Lower lobe of right lung (tissue), 2 donors: Measurements from ENCODE around the gene SYCN. TPM values are rescaled to one million over a fixed set of nuclear protein-coding genes. Genes with fewer than 3 reads are reported as not detected.

Experiments
- ATAC-seq, 2 donors: fragments of 200-7000 bp; cut with Tn5 transposase; one replicate each; pipeline ENCODE4 v1.9.1; 2020 to 2022; ENCODE audit warnings: mild to moderate bottlenecking in 2 of 2, moderate library complexity in 2 of 2
- DNase-seq: peaks from one replicate; pipeline ENCODE4 v3.0.0-alpha.2; 2020
- H3K27ac ChIP-seq: fragments of 200-600 bp; one replicate; pipeline ENCODE4 v1.8.0; 2022
- H3K27me3 ChIP-seq: fragments of 200-600 bp; one replicate; pipeline ENCODE4 v1.8.0; 2022; ENCODE audit warnings: low read depth
- H3K36me3 ChIP-seq: fragments of 200-600 bp; one replicate; pipeline ENCODE4 v1.8.0; 2022; ENCODE audit warnings: mild to moderate bottlenecking
- H3K4me1 ChIP-seq: fragments of 200-600 bp; one replicate; pipeline ENCODE4 v1.8.0; 2022
- H3K4me3 ChIP-seq: fragments of 200-600 bp; one replicate; pipeline ENCODE4 v1.8.0; 2022; ENCODE audit warnings: mild to moderate bottlenecking
- H3K9me3 ChIP-seq: fragments of 200-600 bp; one replicate; pipeline ENCODE4 v1.8.0; 2022
- CTCF ChIP-seq: fragments of 200-600 bp; IDR thresholded peaks from one replicate; pipeline ENCODE4 v1.8.0; 2022; ENCODE audit warnings: antibody characterized with exemption, mild to moderate bottlenecking
- intact Hi-C: fragments of 100-400 bp; cut with DNase I; formaldehyde crosslinking; loops from one replicate; pipeline ENCODE4 v1.11.0; 2022
- total RNA-seq: library from RNA; stranded (reverse); fragmentation: NEBNext Ultra II Directional; extraction: Animal tissue kit (Norgen Biotek cat#: 25700); gene quantifications from one replicate; pipeline ENCODE4 v1.2.1, GENCODE V29; 2021
- donor health status: DM: no; HTN: yes; CAD: no; lungs with severe emphysema.

SYCN gene
- total RNA-seq, 1 donor from 2014 or later, result not detected

- Histone ChIP-seq H3K4me1 (peaks cover 7% of the 10 kb centered on the region), H3K27me3 (peaks cover 48% of the 10 kb centered on the region), H3K27ac (no peak overlapping the region), H3K9me3 (no peaks in the 10 kb centered on the region), H3K4me3 (no peak overlapping the region), H3K36me3 (no peaks in the 10 kb centered on the region)
- ATAC-seq (peak; percentile 25 to 33), DNase-seq (no peak)
- intact Hi-C loops, result no loop called here
- TF ChIP-seq CTCF, result no peak
These were observed 8.3 kb downstream of the SYCN start for GRCh38 chr19:39195755-39196154.

- no peak overlapping the region for H3K4me3 ChIP-seq
- intact Hi-C loops, result no loop called here
- TF ChIP-seq CTCF, result no peak
- H3K27ac ChIP-seq, result no peak overlapping the region
- ATAC-seq (no peak), DNase-seq (no peak)
- peaks cover 40% of the 10 kb centered on the region for H3K27me3 ChIP-seq
- H3K9me3 ChIP-seq, result no peaks in the 10 kb centered on the region
- H3K36me3 ChIP-seq, result no peaks in the 10 kb centered on the region
- H3K4me1 ChIP-seq, result peaks cover 7% of the 10 kb centered on the region
These were observed 9.1 kb downstream of the SYCN start for GRCh38 chr19:39194832-39195542.

GRCh38 chr19:39193803-39194202 lies 10.3 kb downstream of the SYCN start:
- no peak for TF ChIP-seq CTCF
- ATAC-seq, result peak; percentile 64 to 73
- intact Hi-C loops, result no loop called here
- H3K27me3 ChIP-seq, result peaks cover 40% of the 10 kb centered on the region
- H3K9me3 ChIP-seq, result no peaks in the 10 kb centered on the region
- H3K36me3 ChIP-seq, result no peaks in the 10 kb centered on the region
- no peak overlapping the region for H3K4me3 ChIP-seq
- DNase-seq, result no peak
- peaks cover 7% of the 10 kb centered on the region for H3K4me1 ChIP-seq
- no peak overlapping the region for H3K27ac ChIP-seq

- peaks cover 37% of the 10 kb centered on the region for H3K27me3 ChIP-seq
- TF ChIP-seq CTCF, result no peak
These were observed 11.2 kb downstream of the SYCN start for GRCh38 chr19:39192846-39193245.

GRCh38 chr19:39190768-39191167 lies 13.3 kb downstream of the SYCN start:
- H3K27me3 ChIP-seq, result peaks cover 16% of the 10 kb centered on the region
- no peak overlapping the region for H3K4me3 ChIP-seq
- no peak for TF ChIP-seq CTCF
- intact Hi-C loops, result no loop called here
- no peaks in the 10 kb centered on the region for H3K9me3 ChIP-seq
- DNase-seq, result no peak
- no peak overlapping the region for H3K27ac ChIP-seq
- H3K36me3 ChIP-seq, result no peaks in the 10 kb centered on the region
- no peak for ATAC-seq
- peaks cover 7% of the 10 kb centered on the region for H3K4me1 ChIP-seq

More at GRCh38 chr19:39192846-39193245, 11.2 kb downstream of the SYCN start:
- DNase-seq, result no peak
- no peaks in the 10 kb centered on the region for H3K36me3 ChIP-seq
- intact Hi-C loops, result no loop called here
- no peak for ATAC-seq
- no peak overlapping the region for H3K4me3 ChIP-seq
- H3K27ac ChIP-seq, result no peak overlapping the region
- H3K4me1 ChIP-seq, result peaks cover 7% of the 10 kb centered on the region
- no peaks in the 10 kb centered on the region for H3K9me3 ChIP-seq
